T-helper 17 cell (primary cell): Measurements from ENCODE around the gene AREG. TPM values are rescaled to one million over a fixed set of nuclear protein-coding genes. Genes with fewer than 3 reads are reported as not detected.
"Not testable (repeated sequence)": the region's sequence is repeated elsewhere in the genome, so short reads cannot be mapped to it uniquely, and the experiment has no call there.

ENCODE experiments used
- ATAC-seq: fragments of 150-1000 bp; cut with Tn5 transposase; 2 replicates; pipeline ENCODE4 v1.10.0; 2021; ENCODE audit warnings: mild to moderate bottlenecking, moderate library complexity
- DNase-seq, 3 donors: peaks; one replicate each; pipeline versions ENCODE4 v3.0.0 to v3.0.0-alpha.2; 2020 to 2021
- H3K9me3 ChIP-seq: one replicate; pipeline ENCODE4 v1.7.0; 2013; ENCODE audit warnings: low read length, mild to moderate bottlenecking; ENCODE audit not compliant: control insufficient read depth, poor library complexity, severe bottlenecking
- H3K27ac Mint-ChIP-seq: one replicate; pipeline ENCODE4 v1.8.0; 2022; ENCODE audit warnings: mild to moderate bottlenecking, moderate library complexity, mixed read lengths
- H3K27me3 Mint-ChIP-seq: one replicate; pipeline ENCODE4 v1.8.0; 2022; ENCODE audit warnings: mixed read lengths
- H3K36me3 Mint-ChIP-seq: one replicate; pipeline ENCODE4 v1.8.0; 2022; ENCODE audit warnings: low read depth, mixed read lengths
- H3K4me1 Mint-ChIP-seq: one replicate; pipeline ENCODE4 v1.8.0; 2022; ENCODE audit warnings: mild to moderate bottlenecking, mixed read lengths
- H3K4me3 Mint-ChIP-seq: one replicate; pipeline ENCODE4 v1.8.0; 2022; ENCODE audit warnings: mild to moderate bottlenecking, moderate library complexity, mixed read lengths
- total RNA-seq, 4 donors: library from RNA in 2 of 4; stranded (reverse) in 2 of 4; gene quantifications; one replicate each; pipeline ENCODE4 v1.2.3 and lab custom pipeline; 2022 to 2026

AREG gene, protein sequence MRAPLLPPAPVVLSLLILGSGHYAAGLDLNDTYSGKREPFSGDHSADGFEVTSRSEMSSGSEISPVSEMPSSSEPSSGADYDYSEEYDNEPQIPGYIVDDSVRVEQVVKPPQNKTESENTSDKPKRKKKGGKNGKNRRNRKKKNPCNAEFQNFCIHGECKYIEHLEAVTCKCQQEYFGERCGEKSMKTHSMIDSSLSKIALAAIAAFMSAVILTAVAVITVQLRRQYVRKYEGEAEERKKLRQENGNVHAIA
- total RNA-seq (10 to 100 TPM; 15.0 to 17.3 TPM), total RNA-seq (lab: John Stamatoyannopoulos, UW) (0.46 to 28.8 reads per million in 2 donors)

GRCh38 chr4:74444891-74445642, at the start of gene AREG:
Gene AREG, plus strand, starts transcription at chr4:74445136. Its CDS starts 210 bp downstream, at chr4:74445346.
- no peaks in the 10 kb centered on the region for H3K9me3 ChIP-seq
- Mint-ChIP-seq H3K4me3 (peak within 1 kb of the TSS; percentile 96), H3K27ac (peak within 1 kb of the TSS; percentile 97), H3K4me1 (peaks cover 8% of the 10 kb centered on the region), H3K27me3 (peaks cover 5% of the 10 kb centered on the region), H3K36me3 (no peaks in the 10 kb centered on the region)
- ATAC-seq (peak; percentile 96), DNase-seq (peak; percentile 74 to 92 (median 79))

- H3K4me1 Mint-ChIP-seq: peaks cover 8% of the 10 kb centered on the region
- peaks cover 2% of the 10 kb centered on the region for H3K36me3 Mint-ChIP-seq
- ATAC-seq (no peak), DNase-seq (no peak)
- H3K9me3 ChIP-seq: no peaks in the 10 kb centered on the region
- peaks cover 6% of the 10 kb centered on the region for H3K27me3 Mint-ChIP-seq
- no peak overlapping the region for H3K4me3 Mint-ChIP-seq
- H3K27ac Mint-ChIP-seq: no peak overlapping the region
Observed at GRCh38 chr4:74395633-74396032, 49.3 kb upstream of the AREG start.

DNA sequence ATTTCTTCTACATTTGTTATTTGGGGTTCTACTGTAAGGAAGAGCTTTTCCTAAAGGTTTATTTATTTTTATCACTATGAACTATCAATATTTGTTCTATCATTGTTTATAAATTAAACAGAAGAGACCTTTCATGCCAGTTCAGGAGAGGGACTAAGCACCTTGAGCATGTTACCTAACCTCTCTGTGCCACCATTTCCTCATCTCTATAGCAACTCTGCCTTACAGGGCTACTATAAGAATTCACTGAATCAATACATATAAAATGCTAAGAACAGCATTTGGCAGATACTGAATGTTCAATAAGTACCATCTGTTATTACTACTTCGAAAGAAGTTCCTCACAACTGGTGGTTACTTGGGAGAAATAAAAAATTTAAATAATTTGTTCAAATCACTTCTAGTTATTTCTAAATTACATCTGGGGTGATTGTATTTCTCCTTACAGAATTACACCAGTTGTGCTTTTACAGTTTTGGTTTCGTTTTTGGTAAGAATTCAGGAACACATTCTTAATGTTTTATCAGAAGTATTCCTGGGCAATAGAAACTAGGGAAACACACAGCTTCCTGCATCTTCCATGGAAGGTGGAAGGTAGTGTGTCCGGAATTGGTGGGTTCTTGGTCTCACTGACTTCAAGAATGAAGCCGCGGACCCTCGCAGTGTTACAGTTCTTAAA, 47.0 kb upstream of the AREG start:
- no peaks in the 10 kb centered on the region for H3K9me3 ChIP-seq
- peaks cover 2% of the 10 kb centered on the region for H3K36me3 Mint-ChIP-seq
- H3K4me3 Mint-ChIP-seq: peak overlapping the region; percentile 99
- no peaks in the 10 kb centered on the region for H3K27me3 Mint-ChIP-seq
- peak overlapping the region; percentile 95 for H3K27ac Mint-ChIP-seq
- no peak for DNase-seq
- peak; percentile 76 for ATAC-seq
- H3K4me1 Mint-ChIP-seq: peaks cover 8% of the 10 kb centered on the region

- H3K36me3 Mint-ChIP-seq, ATAC-seq, H3K9me3 ChIP-seq, H3K27me3 Mint-ChIP-seq, H3K4me1 Mint-ChIP-seq, DNase-seq: not testable (repeated sequence)
- Mint-ChIP-seq H3K27ac (peak overlapping the region; percentile 95), H3K4me3 (peak overlapping the region; percentile 99)
Observed at GRCh38 chr4:74398894-74399589, 45.9 kb upstream of the AREG start.

DNA sequence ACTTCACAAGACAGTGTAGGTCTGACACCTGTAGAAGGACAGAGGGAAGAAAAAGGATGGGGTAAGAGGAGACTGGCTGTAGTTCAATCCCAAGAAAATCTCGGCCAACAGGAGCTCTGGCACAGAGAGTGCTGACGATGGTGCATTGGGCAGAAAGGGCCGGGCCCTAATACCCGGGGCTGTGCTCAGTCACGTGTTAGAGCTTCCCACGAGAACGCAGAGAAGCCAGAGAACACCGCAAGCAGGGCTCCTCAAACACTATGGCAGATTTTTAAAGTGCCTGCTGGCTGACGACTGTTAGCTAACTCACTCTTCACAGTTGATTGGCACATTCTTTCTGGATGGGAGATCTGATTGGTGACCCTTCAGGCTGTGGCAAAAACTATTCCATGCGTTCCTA, 44.5 kb upstream of the AREG start:
- peaks cover 4% of the 10 kb centered on the region for H3K36me3 Mint-ChIP-seq
- H3K4me3 Mint-ChIP-seq: no peak overlapping the region
- H3K4me1 Mint-ChIP-seq: peaks cover 8% of the 10 kb centered on the region
- H3K27me3 Mint-ChIP-seq: peaks cover 5% of the 10 kb centered on the region
- H3K27ac Mint-ChIP-seq: no peak overlapping the region
- DNase-seq (no peak), ATAC-seq (no peak)
- H3K9me3 ChIP-seq: no peaks in the 10 kb centered on the region

DNA sequence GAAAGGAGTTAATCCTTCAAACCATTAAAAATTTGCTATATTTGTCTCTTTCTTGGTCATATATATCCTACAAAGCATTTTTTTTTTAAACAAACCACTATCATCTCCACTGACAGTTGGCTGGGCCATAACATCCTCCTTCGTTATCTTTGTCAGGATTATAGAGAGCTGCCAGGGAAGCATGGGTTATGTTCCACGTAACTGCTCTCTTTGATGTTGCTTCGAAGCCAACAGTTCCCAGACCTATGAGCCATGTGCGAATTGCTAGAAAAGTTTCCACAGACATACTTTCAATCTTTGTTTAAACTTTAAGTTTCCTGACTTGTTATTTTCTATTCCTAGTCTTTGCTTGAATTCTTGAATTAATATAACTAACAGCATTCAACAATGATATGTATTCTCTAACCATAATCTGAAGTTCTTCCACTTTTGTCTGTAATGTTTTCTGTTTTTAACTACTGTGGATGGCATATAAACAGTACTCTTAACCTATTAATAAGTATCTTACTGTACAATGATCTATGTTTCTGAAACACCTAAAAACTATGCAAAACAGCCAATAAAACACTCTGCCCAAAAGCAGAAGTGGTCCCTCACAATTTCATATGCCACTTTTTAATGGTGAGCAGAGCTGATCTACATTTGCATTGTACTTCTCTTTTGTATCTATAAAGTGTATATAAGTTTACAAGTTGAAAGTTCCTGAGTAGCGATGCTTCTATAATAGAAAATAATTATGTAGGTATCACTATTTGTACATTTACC, 42.1 kb upstream of the AREG start:
- Mint-ChIP-seq H3K4me1 (peaks cover 4% of the 10 kb centered on the region), H3K27me3 (peaks cover 12% of the 10 kb centered on the region), H3K4me3 (no peak overlapping the region), H3K36me3 (peaks cover 4% of the 10 kb centered on the region), H3K27ac (no peak overlapping the region)
- H3K9me3 ChIP-seq: no peaks in the 10 kb centered on the region
- no peak for DNase-seq
- no peak for ATAC-seq

DNA sequence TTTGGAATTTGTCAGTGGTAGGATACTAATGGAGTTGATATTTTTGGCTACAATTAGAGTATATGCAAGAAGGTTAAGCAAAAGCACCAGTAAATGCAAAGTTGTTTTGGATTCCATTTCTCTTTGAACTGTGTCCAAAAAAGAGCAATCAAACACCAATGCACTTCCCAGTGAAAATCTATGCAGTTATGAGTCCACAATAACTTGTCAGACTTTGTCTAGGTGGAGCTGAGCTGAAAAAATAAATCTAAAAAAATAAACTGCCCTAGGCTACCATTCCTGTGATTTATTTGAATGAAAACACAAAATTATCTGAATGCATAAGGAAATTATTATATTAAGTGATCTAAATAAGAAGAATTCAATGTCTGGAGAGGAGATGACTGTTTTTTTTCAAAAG, 37.0 kb upstream of the AREG start:
- Mint-ChIP-seq H3K36me3 (peaks cover 2% of the 10 kb centered on the region), H3K4me3 (no peak overlapping the region), H3K27me3 (peaks cover 16% of the 10 kb centered on the region), H3K27ac (no peak overlapping the region), H3K4me1 (no peaks in the 10 kb centered on the region)
- H3K9me3 ChIP-seq: no peaks in the 10 kb centered on the region
- DNase-seq: no peak
- ATAC-seq: no peak

GRCh38 chr4:74408639-74409038, 36.3 kb upstream of the AREG start:
- Mint-ChIP-seq H3K36me3 (no peaks in the 10 kb centered on the region), H3K27me3 (peaks cover 12% of the 10 kb centered on the region)

GRCh38 chr4:74410272-74410671, 34.7 kb upstream of the AREG start:
- no peak overlapping the region for H3K27ac Mint-ChIP-seq
- no peak overlapping the region for H3K4me3 Mint-ChIP-seq
- DNase-seq (no peak), ATAC-seq (no peak)
- H3K9me3 ChIP-seq: no peaks in the 10 kb centered on the region
- H3K36me3 Mint-ChIP-seq: no peaks in the 10 kb centered on the region
- H3K27me3 Mint-ChIP-seq: peaks cover 12% of the 10 kb centered on the region
- no peaks in the 10 kb centered on the region for H3K4me1 Mint-ChIP-seq

More at GRCh38 chr4:74408639-74409038, 36.3 kb upstream of the AREG start:
- no peaks in the 10 kb centered on the region for H3K9me3 ChIP-seq
- ATAC-seq (no peak), DNase-seq (no peak)
- Mint-ChIP-seq H3K4me1 (no peaks in the 10 kb centered on the region), H3K27ac (no peak overlapping the region), H3K4me3 (no peak overlapping the region)

GRCh38 chr4:74412225-74412624, 32.7 kb upstream of the AREG start:
- DNase-seq (no peak), ATAC-seq (no peak)
- Mint-ChIP-seq H3K4me1 (no peaks in the 10 kb centered on the region), H3K36me3 (no peaks in the 10 kb centered on the region), H3K4me3 (no peak overlapping the region), H3K27me3 (peaks cover 4% of the 10 kb centered on the region), H3K27ac (no peak overlapping the region)
- no peaks in the 10 kb centered on the region for H3K9me3 ChIP-seq

DNA sequence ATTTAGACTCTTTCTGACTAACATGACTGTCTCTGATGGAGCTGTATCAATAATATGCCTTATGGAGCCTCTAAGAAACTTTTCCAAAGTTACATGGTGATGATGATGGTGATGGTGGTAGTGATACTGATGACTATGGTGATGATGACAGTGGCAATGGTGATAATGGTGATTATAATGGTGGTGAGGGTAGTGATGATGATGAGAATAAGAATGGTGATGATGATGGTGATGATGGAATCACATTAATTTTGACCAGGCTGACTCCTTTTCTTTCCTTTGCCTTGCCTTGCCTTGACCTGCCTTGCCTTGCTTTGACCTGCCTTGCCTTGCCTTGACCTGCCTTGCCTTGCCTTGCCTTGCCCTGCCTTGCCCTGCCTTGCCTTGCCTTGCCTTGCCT, 31.7 kb upstream of the AREG start:
- no peaks in the 10 kb centered on the region for H3K4me1 Mint-ChIP-seq
- no peak overlapping the region for H3K4me3 Mint-ChIP-seq
- no peaks in the 10 kb centered on the region for H3K9me3 ChIP-seq
- ATAC-seq (no peak), DNase-seq (no peak)
- peaks cover 11% of the 10 kb centered on the region for H3K27me3 Mint-ChIP-seq
- no peak overlapping the region for H3K27ac Mint-ChIP-seq
- no peaks in the 10 kb centered on the region for H3K36me3 Mint-ChIP-seq

DNA sequence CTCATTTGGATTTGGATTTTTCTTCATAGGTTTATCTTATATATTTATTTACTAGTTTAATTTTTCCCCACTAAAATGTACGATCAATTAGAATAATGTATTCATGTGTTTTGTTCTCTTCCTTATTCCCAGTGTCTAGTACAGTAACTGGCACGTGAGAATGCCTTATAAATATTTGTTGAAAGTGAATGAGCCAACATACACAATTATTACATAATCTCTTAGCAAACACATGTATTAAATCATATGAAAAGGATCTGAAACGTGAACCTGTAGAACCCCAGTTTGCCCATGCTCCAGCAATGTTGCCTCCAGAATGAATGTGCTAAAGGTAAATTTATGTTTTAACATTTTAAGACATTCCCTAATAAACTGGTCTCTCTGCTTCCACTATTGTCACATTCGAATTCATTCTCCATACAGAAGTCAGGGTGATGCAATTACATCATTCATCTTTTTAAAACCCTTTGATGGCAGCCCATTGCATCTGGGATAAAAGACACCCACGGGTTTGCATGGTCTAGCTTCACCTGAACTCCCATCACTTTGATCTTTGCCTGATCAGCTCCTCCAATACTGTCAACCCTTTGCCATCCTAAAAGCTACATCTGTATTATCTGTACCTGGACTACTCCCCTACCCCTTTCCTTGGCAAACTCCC, 30.7 kb upstream of the AREG start:
- no peak overlapping the region for H3K27ac Mint-ChIP-seq

More for the DNA sequence above, 30.7 kb upstream of the AREG start:
- H3K27me3 Mint-ChIP-seq: peaks cover 18% of the 10 kb centered on the region
- no peak for ATAC-seq
- no peaks in the 10 kb centered on the region for H3K9me3 ChIP-seq
- no peak for DNase-seq
- H3K36me3 Mint-ChIP-seq: peaks cover 2% of the 10 kb centered on the region
- H3K4me1 Mint-ChIP-seq: no peaks in the 10 kb centered on the region
- no peak overlapping the region for H3K4me3 Mint-ChIP-seq
